ENCODE data around the gene ZP2.

The ZP2 gene

DNA sequence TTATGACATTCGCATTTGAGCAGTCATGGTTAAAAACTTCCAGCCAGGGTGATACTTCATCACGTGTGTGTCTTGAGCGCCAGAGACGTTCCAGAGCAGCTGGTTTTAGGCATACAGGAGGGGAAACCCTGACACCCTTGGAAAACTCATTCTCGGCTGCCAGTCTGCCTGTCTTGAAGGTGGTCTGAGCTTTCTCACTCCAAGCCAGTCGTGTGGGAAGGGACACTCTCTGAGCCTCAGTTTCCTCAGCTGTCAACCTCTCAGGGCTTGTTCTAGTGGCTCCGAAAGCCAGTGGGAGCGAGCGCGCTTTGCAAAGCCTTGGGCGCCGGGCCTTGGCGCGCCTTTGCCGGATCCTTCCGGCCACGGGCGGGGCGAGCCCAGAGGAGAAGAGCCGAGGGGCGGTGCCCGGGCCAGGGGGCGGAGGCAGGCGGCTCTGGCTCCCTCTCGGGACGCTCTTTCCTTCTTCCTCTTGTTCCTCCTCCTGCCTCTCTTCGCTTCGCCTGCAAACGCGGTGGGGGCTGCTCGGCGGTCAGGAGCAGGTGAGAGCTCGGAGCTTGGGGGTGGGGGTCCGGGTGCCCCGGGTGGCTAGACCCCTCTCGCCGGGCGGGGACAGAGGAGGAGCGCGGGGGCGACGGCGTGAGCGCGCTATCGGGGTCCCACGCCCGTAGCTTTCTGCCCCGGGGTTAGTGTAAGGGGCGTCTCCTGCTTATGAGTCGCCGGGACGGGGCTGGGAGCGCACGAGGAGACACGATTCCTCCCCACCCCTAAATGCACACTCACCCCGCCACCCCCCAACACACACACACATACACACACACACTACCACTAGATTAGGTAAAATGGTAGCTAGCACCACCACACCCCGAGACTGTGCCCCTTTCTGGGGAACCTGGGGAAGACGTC, 52.9 kb downstream of the ZP2 start, which contains the start of gene LDAF1:
Gene LDAF1 (plus strand): TSS at position 467 of the 903 bp plus-strand sequence. CDS start 2,509 bp downstream, outside the sequence.
- ChIA-PET CTCF (interaction anchor here (0.5 to 5.5 kb wide), 9 partner anchors 10 to 1526 kb away, joined by 3 to 37 read pairs (median 4); no protein-coding TSS in a partner anchor), POLR2A (interaction anchor here (0.6 to 3.0 kb wide), 2 partner anchors 77 to 142 kb away, joined by 4 to 22 read pairs; no protein-coding TSS in a partner anchor)
- Histone ChIP-seq H3K27ac (ENCODE audit: extremely low read depth, low read depth, low read length) (no peak within 1 kb of the TSS; the same call in 1 of the 2 replicates), H3K36me3 (ENCODE audit: control insufficient read depth in 2 of 2, insufficient read depth in 1 of 2, low read length in 2 of 2) (peaks cover 0 to 16% of the 10 kb centered on the region in 2 experiments; a peak in 2 of 3 replicates), H3K4me3 (ENCODE audit: low read depth, low read length) (peak within 1 kb of the TSS; percentile 69), H3K4me1 (ENCODE audit: control insufficient read depth, insufficient read depth, low read length) (no peaks in the 10 kb centered on the region), H3K9me3 (ENCODE audit: control insufficient read depth, insufficient read depth, low read depth, low read length) (no peaks in the 10 kb centered on the region)
- peak; percentile 50 for TF ChIP-seq EGR2 (tag by site-specific recombination; IDR thresholded peaks at IDR 0.05; ENCODE audit: low read depth)
- TF ChIP-seq ZNF248 (tag by site-specific recombination; IDR thresholded peaks at IDR 0.05), result no peak
- no peak for TF ChIP-seq ZNF302 (tag by site-specific recombination; IDR thresholded peaks at IDR 0.05; ENCODE audit: low read depth)
- TF ChIP-seq HOXC10 (CRISPR knock-in tag; IDR thresholded peaks at IDR 0.05), result no peak
- no peak for TF ChIP-seq ZNF266 (tag by site-specific recombination; IDR thresholded peaks at IDR 0.05; ENCODE audit: low read depth)
- TF ChIP-seq ZBTB20 (tag by site-specific recombination; IDR thresholded peaks at IDR 0.05), result no peak
- TF ChIP-seq ZNF660 (tag by site-specific recombination; IDR thresholded peaks at IDR 0.05), result no peak
- TF ChIP-seq, protein P1, sequence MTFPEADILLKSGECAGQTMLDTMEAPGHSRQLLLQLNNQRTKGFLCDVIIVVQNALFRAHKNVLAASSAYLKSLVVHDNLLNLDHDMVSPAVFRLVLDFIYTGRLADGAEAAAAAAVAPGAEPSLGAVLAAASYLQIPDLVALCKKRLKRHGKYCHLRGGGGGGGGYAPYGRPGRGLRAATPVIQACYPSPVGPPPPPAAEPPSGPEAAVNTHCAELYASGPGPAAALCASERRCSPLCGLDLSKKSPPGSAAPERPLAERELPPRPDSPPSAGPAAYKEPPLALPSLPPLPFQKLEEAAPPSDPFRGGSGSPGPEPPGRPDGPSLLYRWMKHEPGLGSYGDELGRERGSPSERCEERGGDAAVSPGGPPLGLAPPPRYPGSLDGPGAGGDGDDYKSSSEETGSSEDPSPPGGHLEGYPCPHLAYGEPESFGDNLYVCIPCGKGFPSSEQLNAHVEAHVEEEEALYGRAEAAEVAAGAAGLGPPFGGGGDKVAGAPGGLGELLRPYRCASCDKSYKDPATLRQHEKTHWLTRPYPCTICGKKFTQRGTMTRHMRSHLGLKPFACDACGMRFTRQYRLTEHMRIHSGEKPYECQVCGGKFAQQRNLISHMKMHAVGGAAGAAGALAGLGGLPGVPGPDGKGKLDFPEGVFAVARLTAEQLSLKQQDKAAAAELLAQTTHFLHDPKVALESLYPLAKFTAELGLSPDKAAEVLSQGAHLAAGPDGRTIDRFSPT (tag by site-specific recombination; IDR thresholded peaks at IDR 0.05), result no peak
- TF ChIP-seq, protein P2, sequence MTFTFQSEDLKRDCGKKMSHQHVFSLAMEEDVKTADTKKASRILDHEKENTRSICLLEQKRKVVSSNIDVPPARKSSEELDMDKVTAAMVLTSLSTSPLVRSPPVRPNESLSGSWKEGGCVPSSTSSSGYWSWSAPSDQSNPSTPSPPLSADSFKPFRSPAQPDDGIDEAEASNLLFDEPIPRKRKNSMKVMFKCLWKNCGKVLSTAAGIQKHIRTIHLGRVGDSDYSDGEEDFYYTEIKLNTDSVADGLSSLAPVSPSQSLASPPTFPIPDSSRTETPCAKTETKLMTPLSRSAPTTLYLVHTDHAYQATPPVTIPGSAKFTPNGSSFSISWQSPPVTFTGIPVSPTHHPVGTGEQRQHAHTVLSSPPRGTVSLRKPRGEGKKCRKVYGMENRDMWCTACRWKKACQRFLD (tag by site-specific recombination; IDR thresholded peaks at IDR 0.05), result no peak
- no peak for TF ChIP-seq ZNF311 (tag by site-specific recombination; IDR thresholded peaks at IDR 0.05; ENCODE audit: borderline replicate concordance)
- TF ChIP-seq ZNF521 (tag by site-specific recombination; IDR thresholded peaks at IDR 0.05), result no peak
- no peak for TF ChIP-seq ZNF785 (tag by site-specific recombination; IDR thresholded peaks at IDR 0.05)
- TF ChIP-seq ZNF112 (tag by site-specific recombination; IDR thresholded peaks at IDR 0.05), result no peak
- TF ChIP-seq ZBTB1 (tag by site-specific recombination; IDR thresholded peaks at IDR 0.05), result no peak
- TF ChIP-seq ZNF792 (tag by site-specific recombination; IDR thresholded peaks at IDR 0.05), result no peak
- TF ChIP-seq FEZF1 (tag by site-specific recombination; IDR thresholded peaks at IDR 0.05), result no peak
- TF ChIP-seq ZFP41 (tag by site-specific recombination; IDR thresholded peaks at IDR 0.05; ENCODE audit: borderline replicate concordance), result no peak
- no peak for TF ChIP-seq BCL11A (tag by site-specific recombination; IDR thresholded peaks at IDR 0.05; ENCODE audit: low read depth)
- no peak for TF ChIP-seq ZSCAN23 (tag by site-specific recombination; IDR thresholded peaks at IDR 0.05)
- 0 out of 2 replicates have a peak, but pooled peaks have one; percentile 53 for TF ChIP-seq ZNF610 (tag by site-specific recombination; IDR thresholded peaks at IDR 0.05; ENCODE audit: borderline replicate concordance)
- TF ChIP-seq GLI4 (tag by site-specific recombination; IDR thresholded peaks at IDR 0.05), result no peak
- TF ChIP-seq, protein P3, sequence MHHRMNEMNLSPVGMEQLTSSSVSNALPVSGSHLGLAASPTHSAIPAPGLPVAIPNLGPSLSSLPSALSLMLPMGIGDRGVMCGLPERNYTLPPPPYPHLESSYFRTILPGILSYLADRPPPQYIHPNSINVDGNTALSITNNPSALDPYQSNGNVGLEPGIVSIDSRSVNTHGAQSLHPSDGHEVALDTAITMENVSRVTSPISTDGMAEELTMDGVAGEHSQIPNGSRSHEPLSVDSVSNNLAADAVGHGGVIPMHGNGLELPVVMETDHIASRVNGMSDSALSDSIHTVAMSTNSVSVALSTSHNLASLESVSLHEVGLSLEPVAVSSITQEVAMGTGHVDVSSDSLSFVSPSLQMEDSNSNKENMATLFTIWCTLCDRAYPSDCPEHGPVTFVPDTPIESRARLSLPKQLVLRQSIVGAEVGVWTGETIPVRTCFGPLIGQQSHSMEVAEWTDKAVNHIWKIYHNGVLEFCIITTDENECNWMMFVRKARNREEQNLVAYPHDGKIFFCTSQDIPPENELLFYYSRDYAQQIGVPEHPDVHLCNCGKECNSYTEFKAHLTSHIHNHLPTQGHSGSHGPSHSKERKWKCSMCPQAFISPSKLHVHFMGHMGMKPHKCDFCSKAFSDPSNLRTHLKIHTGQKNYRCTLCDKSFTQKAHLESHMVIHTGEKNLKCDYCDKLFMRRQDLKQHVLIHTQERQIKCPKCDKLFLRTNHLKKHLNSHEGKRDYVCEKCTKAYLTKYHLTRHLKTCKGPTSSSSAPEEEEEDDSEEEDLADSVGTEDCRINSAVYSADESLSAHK (tag by site-specific recombination; IDR thresholded peaks at IDR 0.05), result no peak
- no peak for TF ChIP-seq OVOL3 (tag by site-specific recombination; IDR thresholded peaks at IDR 0.05)
- no peak for TF ChIP-seq YY1 (tag by site-specific recombination; IDR thresholded peaks at IDR 0.05)
- no peak for TF ChIP-seq ZNF138 (tag by site-specific recombination; IDR thresholded peaks at IDR 0.05; ENCODE audit: borderline replicate concordance)
- TF ChIP-seq, protein P4, sequence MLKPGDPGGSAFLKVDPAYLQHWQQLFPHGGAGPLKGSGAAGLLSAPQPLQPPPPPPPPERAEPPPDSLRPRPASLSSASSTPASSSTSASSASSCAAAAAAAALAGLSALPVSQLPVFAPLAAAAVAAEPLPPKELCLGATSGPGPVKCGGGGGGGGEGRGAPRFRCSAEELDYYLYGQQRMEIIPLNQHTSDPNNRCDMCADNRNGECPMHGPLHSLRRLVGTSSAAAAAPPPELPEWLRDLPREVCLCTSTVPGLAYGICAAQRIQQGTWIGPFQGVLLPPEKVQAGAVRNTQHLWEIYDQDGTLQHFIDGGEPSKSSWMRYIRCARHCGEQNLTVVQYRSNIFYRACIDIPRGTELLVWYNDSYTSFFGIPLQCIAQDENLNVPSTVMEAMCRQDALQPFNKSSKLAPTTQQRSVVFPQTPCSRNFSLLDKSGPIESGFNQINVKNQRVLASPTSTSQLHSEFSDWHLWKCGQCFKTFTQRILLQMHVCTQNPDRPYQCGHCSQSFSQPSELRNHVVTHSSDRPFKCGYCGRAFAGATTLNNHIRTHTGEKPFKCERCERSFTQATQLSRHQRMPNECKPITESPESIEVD (tag by site-specific recombination; IDR thresholded peaks at IDR 0.05), result no peak
- no peak for TF ChIP-seq ZFP37 (tag by site-specific recombination; IDR thresholded peaks at IDR 0.05)
- peak; percentile 85 for TF ChIP-seq SP2 (tag by site-specific recombination; IDR thresholded peaks at IDR 0.05)
- TF ChIP-seq ZBTB7A (tag by site-specific recombination; IDR thresholded peaks at IDR 0.05; ENCODE audit: low read depth), result 0 out of 2 replicates have a peak, but pooled peaks have one; percentile 19

All from HEK293 (cell line).